Adrenal gland (tissue), 5 donors: Measurements from ENCODE around the gene COX14.

Source experiments
- POLR2A ChIP-seq, 2 donors: fragments of 450-650 bp; IDR thresholded peaks; one replicate each; pipeline ENCODE4 v1.6.1; 2017; ENCODE audit warnings: antibody characterized with exemption in 2 of 2, mild to moderate bottlenecking in 2 of 2, moderate library complexity in 1 of 2
- TF ChIP-seq, protein P1 (sequence below), 6 experiments: fragments of 450-650 bp in 4 of 6; fragments of 200-600 bp in 2 of 6; sonication (generic) in 1 of 6; IDR thresholded peaks; 1 replicate in 5 of 6; 2 replicates in 1 of 6; pipeline versions ENCODE4 v1.5.1 to v1.8.0; 2016 to 2021; ENCODE audit warnings: antibody characterized with exemption in 6 of 6, mild to moderate bottlenecking in 2 of 6, moderate library complexity in 1 of 6
- donor health status: DM: no; HTN: no; CAD: no.

DNA sequence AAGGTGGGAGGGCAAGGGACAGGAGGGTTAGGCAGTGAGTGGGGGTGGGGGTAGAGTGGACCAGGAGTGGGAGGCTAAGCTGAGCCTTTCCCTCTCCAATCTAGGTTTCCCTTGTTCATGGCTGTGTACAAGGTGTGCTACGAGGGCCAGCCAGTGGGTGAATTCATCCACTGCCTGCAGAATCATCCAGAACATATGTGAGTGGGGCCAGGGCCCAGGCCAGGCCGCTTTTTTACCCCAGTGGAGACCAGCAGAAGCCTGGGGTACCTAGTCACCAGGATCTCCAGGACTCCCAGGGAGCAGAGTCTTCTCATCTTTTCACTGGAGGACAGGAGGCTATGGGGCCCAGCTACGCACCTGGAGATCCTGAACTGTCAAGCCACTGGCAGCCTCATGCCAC is 2.7 kb upstream of the COX14 start:
- TF ChIP-seq, protein P1, sequence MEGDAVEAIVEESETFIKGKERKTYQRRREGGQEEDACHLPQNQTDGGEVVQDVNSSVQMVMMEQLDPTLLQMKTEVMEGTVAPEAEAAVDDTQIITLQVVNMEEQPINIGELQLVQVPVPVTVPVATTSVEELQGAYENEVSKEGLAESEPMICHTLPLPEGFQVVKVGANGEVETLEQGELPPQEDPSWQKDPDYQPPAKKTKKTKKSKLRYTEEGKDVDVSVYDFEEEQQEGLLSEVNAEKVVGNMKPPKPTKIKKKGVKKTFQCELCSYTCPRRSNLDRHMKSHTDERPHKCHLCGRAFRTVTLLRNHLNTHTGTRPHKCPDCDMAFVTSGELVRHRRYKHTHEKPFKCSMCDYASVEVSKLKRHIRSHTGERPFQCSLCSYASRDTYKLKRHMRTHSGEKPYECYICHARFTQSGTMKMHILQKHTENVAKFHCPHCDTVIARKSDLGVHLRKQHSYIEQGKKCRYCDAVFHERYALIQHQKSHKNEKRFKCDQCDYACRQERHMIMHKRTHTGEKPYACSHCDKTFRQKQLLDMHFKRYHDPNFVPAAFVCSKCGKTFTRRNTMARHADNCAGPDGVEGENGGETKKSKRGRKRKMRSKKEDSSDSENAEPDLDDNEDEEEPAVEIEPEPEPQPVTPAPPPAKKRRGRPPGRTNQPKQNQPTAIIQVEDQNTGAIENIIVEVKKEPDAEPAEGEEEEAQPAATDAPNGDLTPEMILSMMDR (IDR thresholded peaks at IDR 0.05) = no peak
- no peak for TF ChIP-seq POLR2A (IDR thresholded peaks at IDR 0.05)
